Measurements from ENCODE around the gene ABHD2.

DNA sequence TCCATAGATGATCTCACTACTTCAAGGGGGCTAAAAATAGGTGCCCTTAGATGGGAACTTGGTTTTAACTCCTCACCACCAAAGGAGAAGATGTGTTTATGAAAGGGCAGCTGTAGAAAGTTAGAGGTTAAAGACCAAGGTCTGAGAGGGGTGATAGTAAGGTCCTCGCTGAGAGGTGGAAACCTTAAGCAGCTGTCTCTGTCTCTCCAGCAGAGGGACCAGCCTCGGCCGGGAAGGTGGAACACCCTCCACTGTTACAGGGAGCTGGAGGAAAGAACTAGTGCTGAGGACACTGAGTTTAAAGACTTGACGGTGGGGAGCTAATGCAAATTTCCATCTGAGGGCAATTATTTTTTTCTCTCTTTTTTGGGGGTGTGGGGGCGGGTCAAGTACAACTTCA, 142.0 kb downstream of the ABHD2 start:
- TF ChIP-seq, protein P1, sequence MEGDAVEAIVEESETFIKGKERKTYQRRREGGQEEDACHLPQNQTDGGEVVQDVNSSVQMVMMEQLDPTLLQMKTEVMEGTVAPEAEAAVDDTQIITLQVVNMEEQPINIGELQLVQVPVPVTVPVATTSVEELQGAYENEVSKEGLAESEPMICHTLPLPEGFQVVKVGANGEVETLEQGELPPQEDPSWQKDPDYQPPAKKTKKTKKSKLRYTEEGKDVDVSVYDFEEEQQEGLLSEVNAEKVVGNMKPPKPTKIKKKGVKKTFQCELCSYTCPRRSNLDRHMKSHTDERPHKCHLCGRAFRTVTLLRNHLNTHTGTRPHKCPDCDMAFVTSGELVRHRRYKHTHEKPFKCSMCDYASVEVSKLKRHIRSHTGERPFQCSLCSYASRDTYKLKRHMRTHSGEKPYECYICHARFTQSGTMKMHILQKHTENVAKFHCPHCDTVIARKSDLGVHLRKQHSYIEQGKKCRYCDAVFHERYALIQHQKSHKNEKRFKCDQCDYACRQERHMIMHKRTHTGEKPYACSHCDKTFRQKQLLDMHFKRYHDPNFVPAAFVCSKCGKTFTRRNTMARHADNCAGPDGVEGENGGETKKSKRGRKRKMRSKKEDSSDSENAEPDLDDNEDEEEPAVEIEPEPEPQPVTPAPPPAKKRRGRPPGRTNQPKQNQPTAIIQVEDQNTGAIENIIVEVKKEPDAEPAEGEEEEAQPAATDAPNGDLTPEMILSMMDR (IDR thresholded peaks at IDR 0.05): no peak
- TF ChIP-seq POLR2A (IDR thresholded peaks at IDR 0.05): no peak

Measured in ovary (tissue), 3 donors.